Heart right ventricle (tissue), 16 donors: ENCODE results near the gene SULT2B1. TPM values are rescaled to one million over a fixed set of nuclear protein-coding genes. Genes with fewer than 3 reads are reported as not detected.

Experiments
- ATAC-seq, 8 donors: fragments of 200-7000 bp; cut with Tn5 transposase; one replicate each; pipeline ENCODE4 v1.9.1; 2020; ENCODE audit warnings: mild to moderate bottlenecking in 8 of 8, moderate library complexity in 8 of 8, moderate number of reproducible peaks in 1 of 8
- DNase-seq, 2 donors: peaks; one replicate each; pipeline ENCODE4 v3.0.0-alpha.2; 2020
- H3K27ac ChIP-seq, 10 donors: fragments of 200-600 bp; sonication (generic) in 2 of 10; one replicate each; pipeline versions ENCODE4 v1.5.0 to v1.8.0; 2020 to 2022; ENCODE audit warnings: mild to moderate bottlenecking in 3 of 10
- H3K27me3 ChIP-seq, 7 donors: fragments of 200-600 bp; one replicate each; pipeline ENCODE4 v1.8.0; 2021 to 2022; ENCODE audit warnings: mild to moderate bottlenecking in 2 of 7
- H3K36me3 ChIP-seq, 9 donors: fragments of 200-600 bp; sonication (generic) in 1 of 9; one replicate each; pipeline versions ENCODE4 v1.5.0 to v1.8.0; 2020 to 2022; ENCODE audit warnings: mild to moderate bottlenecking in 2 of 9
- H3K4me1 ChIP-seq, 9 donors: fragments of 200-600 bp; sonication (generic) in 1 of 9; one replicate each; pipeline versions ENCODE4 v1.5.0 to v1.8.0; 2020 to 2022; ENCODE audit warnings: mild to moderate bottlenecking in 4 of 9
- H3K4me3 ChIP-seq, 10 donors: fragments of 200-600 bp; sonication (generic) in 2 of 10; one replicate each; pipeline versions ENCODE4 v1.5.0 to v1.8.0; 2020 to 2022; ENCODE audit warnings: mild to moderate bottlenecking in 7 of 10, moderate library complexity in 2 of 10
- H3K9me3 ChIP-seq, 11 donors: fragments of 200-600 bp in 10 of 11; sonication (generic) in 2 of 11; one replicate each; pipeline versions ENCODE4 v1.5.0 to v1.8.0; 2013 to 2022; ENCODE audit warnings: mild to moderate bottlenecking in 2 of 11, control low read depth in 1 of 11, moderate library complexity in 1 of 11
- CTCF ChIP-seq, 9 donors: fragments of 200-600 bp; sonication (generic) in 2 of 9; IDR thresholded peaks; one replicate each; pipeline versions ENCODE4 v1.5.0 to v1.8.0; 2021 to 2022; ENCODE audit warnings: antibody characterized with exemption in 9 of 9, mild to moderate bottlenecking in 5 of 9, moderate library complexity in 1 of 9
- WGBS, 2 donors: extraction: QIAGEN DNeasy Blood & Tissue Kit; methylation state at CpG; one replicate each; pipeline ENCODE4 v1.1.7; 2013; ENCODE audit warnings: inconsistent platforms in 1 of 2; 5-methylcytosine and 5-hydroxymethylcytosine counted together
- intact Hi-C, 10 donors: fragments of 100-400 bp; cut with DNase I; formaldehyde crosslinking; loops; one replicate each; pipeline versions ENCODE4 v1.11.1 to v1.14.2; 2022
- polyA plus RNA-seq, 2 donors: library from polyadenylated mRNA; stranded (reverse); fragments of 200-250 nt; gene quantifications; one replicate each; pipeline ENCODE4 v1.2.3, GENCODE V29; 2013
- total RNA-seq, 10 donors: library from RNA; stranded (reverse); fragmentation: NEBNext Ultra II Directional in 3 of 10; extraction: Animal tissue kit (Norgen Biotek cat#: 25700) in 3 of 10; gene quantifications; one replicate each; pipeline versions ENCODE4 v1.2.1 to v1.2.4, GENCODE V29; 2021 to 2023
- donor health status: Arrhythmogenic right ventricular cardiomyopathy.
- donor health status: ischemic (EF 13 %, LVEDD 7.1; RV severe dilation, severe dysfunction).
- donor health status: healthy with polysubstance abuse.
- donor health status: DM: no; HTN: yes; CAD: no.
- donor health status: DM: no; HTN: no; CAD: no.
- donor health status: ischemic (EF 25% LVEDD 6.9; RV normal size, moderate dysfunction).
- donor health status: ischemic (EF 25% LVEDD 5.7; RV mildly dilated, moderate dysfunction).
- donor health status: healthy.
- donor health status: DM: yes; HTN: yes; CAD: no.
- donor health status: Ischemic cardiomyopathy.
- donor health status: ischemic (EF 35%, LVEDD 5.7; RV mildly dilated, moderate dysfunction).
- donor health status: nonischemic (EF 11% LVEDD 7.7; RV severe dilation, severe dysfunction).
- donor health status: DM: yes; HTN: yes; CAD: no.
- donor health status: PGD.
- donor health status: ischemic (EF 29% LVEDD 5.4; RV normal size, mild dysfunction).
- donor health status: nonischemic (EF 23%, LVEDD 6.1; RV moderate dilation, normal function).

Gene SULT2B1
- total and polyA plus RNA-seq, 12 donors = 0.13 to 0.70 (median 0.42) TPM; not detected in 7

DNA sequence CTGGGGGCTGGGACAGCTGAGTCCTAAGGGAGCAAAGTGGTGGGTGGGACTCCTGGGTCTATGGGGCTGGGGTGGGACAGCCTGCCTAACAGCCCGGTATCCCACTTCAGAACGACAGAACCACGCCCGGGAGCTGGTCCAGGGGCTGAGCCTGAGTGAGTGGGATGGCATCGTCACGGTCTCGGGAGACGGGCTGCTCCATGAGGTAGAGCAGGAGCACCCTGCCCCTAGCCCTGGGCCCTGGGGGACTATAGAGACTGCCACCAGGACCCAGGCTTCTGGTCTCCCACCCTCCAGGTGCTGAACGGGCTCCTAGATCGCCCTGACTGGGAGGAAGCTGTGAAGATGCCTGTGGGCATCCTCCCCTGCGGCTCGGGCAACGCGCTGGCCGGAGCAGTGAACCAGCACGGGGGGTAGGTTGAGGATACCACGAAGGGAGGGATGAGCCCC, 75.9 kb downstream of the SULT2B1 start:
- TF ChIP-seq CTCF (IDR thresholded peaks at IDR 0.05) = no peak
- Histone ChIP-seq H3K27me3 (no peaks in the 10 kb centered on the region), H3K4me3 (no peak overlapping the region), H3K36me3 (peaks cover 0 to 64% (median 3%) of the 10 kb centered on the region in 9 donors), H3K4me1 (peaks cover 6 to 60% (median 43%) of the 10 kb centered on the region in 9 donors), H3K9me3 (no peaks in the 10 kb centered on the region), H3K27ac (no peak overlapping the region)
- WGBS, 2 donors = 86 to 91% methylated on average over 17 of the region's 17 CpGs
- ATAC-seq (no peak), DNase-seq (no peak)
- intact Hi-C loops = no loop called here

DNA sequence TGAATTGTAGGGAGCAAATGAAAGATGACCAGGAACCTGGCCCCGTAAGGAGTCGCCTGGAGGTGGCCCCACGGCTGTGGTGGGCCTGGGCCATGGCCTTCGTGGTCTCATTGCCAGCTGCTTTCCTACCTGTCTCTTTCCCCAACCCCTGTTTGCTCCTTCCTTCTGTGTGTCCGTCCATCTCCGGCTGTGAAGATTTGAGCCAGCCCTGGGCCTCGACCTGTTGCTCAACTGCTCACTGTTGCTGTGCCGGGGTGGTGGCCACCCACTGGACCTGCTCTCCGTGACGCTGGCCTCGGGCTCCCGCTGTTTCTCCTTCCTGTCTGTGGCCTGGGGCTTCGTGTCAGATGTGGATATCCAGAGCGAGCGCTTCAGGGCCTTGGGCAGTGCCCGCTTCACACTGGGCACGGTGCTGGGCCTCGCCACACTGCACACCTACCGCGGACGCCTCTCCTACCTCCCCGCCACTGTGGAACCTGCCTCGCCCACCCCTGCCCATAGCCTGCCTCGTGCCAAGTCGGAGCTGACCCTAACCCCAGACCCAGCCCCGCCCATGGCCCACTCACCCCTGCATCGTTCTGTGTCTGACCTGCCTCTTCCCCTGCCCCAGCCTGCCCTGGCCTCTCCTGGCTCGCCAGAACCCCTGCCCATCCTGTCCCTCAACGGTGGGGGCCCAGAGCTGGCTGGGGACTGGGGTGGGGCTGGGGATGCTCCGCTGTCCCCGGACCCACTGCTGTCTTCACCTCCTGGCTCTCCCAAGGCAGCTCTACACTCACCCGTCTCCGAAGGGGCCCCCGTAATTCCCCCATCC, 76.7 kb downstream of the SULT2B1 start:
- ATAC-seq (peak in 1 of 8 donors; percentile 0), DNase-seq (no peak)
- H3K9me3 ChIP-seq = no peaks in the 10 kb centered on the region
- no peak for TF ChIP-seq CTCF (IDR thresholded peaks at IDR 0.05)
- H3K36me3 ChIP-seq = peaks cover 0 to 70% (median 3%) of the 10 kb centered on the region in 9 donors
- peak overlapping the region in 1 of 10 donors; percentile 84 for H3K27ac ChIP-seq
- 84 to 87% methylated on average over 32 to 34 of the region's 34 CpGs for WGBS, 2 donors
- peaks cover 7 to 60% (median 43%) of the 10 kb centered on the region in 9 donors for H3K4me1 ChIP-seq
- H3K27me3 ChIP-seq = no peaks in the 10 kb centered on the region
- H3K4me3 ChIP-seq = no peak overlapping the region
- intact Hi-C loops = no loop called here

- intact Hi-C loops = no loop called here
- 85 to 86% methylated on average over 22 of the region's 22 CpGs for WGBS, 2 donors
- peak overlapping the region in 2 of 10 donors; percentile 83 to 84 for H3K27ac ChIP-seq
- peaks cover 0 to 70% (median 3%) of the 10 kb centered on the region in 9 donors for H3K36me3 ChIP-seq
- peaks cover 12 to 63% (median 46%) of the 10 kb centered on the region in 9 donors for H3K4me1 ChIP-seq
- H3K27me3 ChIP-seq = no peaks in the 10 kb centered on the region
- H3K4me3 ChIP-seq = no peak overlapping the region
- ATAC-seq (peak in 1 of 8 donors; percentile 1), DNase-seq (no peak)
- no peaks in the 10 kb centered on the region for H3K9me3 ChIP-seq
- no peak for TF ChIP-seq CTCF (IDR thresholded peaks at IDR 0.05)
Observed at GRCh38 chr19:48629297-48629598, 77.3 kb downstream of the SULT2B1 start.

- intact Hi-C loops = loop anchor here in 2 of 10 donors (10.0 kb wide), 1 partner anchor 335 kb away; the partner anchor contains the start of gene FTL (in 2 of the 2)
- ATAC-seq = peak in 7 of 8 donors; percentile 1 to 30 (median 11)
- Histone ChIP-seq H3K36me3 (peaks cover 0 to 70% (median 3%) of the 10 kb centered on the region in 9 donors), H3K27me3 (no peaks in the 10 kb centered on the region), H3K9me3 (no peaks in the 10 kb centered on the region), H3K4me1 (peaks cover 13 to 61% (median 49%) of the 10 kb centered on the region in 9 donors), H3K27ac (peak overlapping the region in 9 of 10 donors; percentile 69 to 84 (median 79)), H3K4me3 (peak overlapping the region in 1 of 10 donors; percentile 3)
- TF ChIP-seq CTCF (IDR thresholded peaks at IDR 0.05) = no peak
- peak in 1 of 2 donors; percentile 62 for DNase-seq
- WGBS, 2 donors = 42 to 56% methylated on average over 48 of the region's 48 CpGs
Observed at GRCh38 chr19:48629599-48630295, 77.8 kb downstream of the SULT2B1 start.
